Left hindlimb (tissue), 1 donor: ENCODE measurements around the gene ANO2.
A peak's percentile ranks its signal among the peaks of the same experiment; 100 is the strongest.
"Not testable (repeated sequence)": the region's sequence is repeated elsewhere in the genome, so short reads cannot be mapped to it uniquely, and the experiment has no call there.

Experiments
- DNase-seq: peaks from one replicate; pipeline ENCODE4 v3.0.0-alpha.2; 2018

Gene ANO2

GRCh38 chr12:5884285-5884684 is 60.8 kb downstream of the ANO2 start:
- DNase-seq: no peak

GRCh38 chr12:5882511-5883190 is 62.4 kb downstream of the ANO2 start:
- no peak for DNase-seq

GRCh38 chr12:5881666-5882065 is 63.4 kb downstream of the ANO2 start:
- DNase-seq: no peak

DNA sequence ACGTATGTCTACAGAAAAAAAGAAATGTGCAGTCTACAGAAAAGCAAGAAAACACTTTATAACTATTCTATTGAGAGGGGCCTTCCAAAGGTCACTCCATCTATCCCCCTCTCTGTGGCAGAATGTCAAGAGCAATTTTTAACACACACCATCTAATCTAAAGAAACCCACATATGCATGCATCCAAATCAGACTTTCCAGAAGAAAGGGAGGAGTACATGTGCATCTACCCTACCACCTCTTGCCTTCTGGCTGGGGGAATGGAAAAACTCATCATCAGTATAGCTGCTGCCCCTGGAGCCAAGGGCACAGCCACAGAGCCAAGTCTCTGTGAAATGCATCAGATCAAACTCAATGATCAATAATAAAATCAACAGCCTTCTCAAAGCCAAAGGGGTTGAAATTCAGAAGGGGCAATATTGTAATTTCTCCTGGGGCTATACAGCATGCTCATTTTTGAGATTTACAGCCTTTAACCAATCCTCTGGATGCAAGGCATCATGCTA is 63.9 kb downstream of the ANO2 start:
- DNase-seq: peak; percentile 51

DNA sequence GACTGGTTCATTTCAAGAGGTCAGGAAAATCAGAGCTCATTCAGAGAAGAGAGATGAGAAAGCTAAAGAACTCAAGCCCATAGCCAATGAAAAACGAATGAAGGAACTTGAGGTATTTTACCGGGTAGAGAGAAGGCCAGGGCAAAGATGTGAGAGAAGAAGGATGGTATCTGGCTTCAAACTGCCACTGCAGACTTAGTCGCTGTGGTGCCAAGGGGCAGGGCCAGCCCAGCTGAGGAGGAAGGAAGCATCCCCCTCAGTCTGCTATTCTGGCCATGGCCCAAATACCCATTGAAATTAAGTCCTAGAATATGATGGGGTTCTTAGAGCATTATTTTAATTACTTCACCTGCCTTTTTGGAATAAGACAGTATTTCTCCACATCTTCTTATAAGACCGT is 69.2 kb downstream of the ANO2 start:
- DNase-seq: no peak

GRCh38 chr12:5874514-5874913 is 70.5 kb downstream of the ANO2 start:
- DNase-seq: no peak

- DNase-seq: peak; percentile 45
Observed at GRCh38 chr12:5873281-5873919, 71.7 kb downstream of the ANO2 start.

- DNase-seq: no peak
Observed at GRCh38 chr12:5872745-5873144, 72.3 kb downstream of the ANO2 start.

DNA sequence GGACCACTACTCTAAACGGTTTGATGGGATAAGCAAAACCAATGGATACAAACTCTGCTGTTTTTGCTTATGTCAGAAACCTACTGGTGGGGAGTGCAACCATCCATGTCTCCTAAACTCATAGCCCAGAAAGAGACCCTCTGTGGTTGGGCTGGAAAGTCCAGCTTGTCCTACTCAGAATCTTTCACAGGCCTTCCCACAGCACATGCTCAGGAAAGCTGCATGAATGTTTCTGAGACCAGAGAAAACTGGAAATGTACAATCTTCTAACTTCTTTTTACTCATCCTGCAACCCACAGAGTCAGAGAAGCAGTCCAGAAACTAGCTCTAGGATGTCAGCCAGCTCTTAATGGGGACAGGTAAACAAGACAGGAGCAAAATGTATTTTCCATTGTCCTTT is 73.3 kb downstream of the ANO2 start:
- DNase-seq: no peak

- no peak for DNase-seq
Observed at GRCh38 chr12:5870183-5870582, 74.9 kb downstream of the ANO2 start.

DNA sequence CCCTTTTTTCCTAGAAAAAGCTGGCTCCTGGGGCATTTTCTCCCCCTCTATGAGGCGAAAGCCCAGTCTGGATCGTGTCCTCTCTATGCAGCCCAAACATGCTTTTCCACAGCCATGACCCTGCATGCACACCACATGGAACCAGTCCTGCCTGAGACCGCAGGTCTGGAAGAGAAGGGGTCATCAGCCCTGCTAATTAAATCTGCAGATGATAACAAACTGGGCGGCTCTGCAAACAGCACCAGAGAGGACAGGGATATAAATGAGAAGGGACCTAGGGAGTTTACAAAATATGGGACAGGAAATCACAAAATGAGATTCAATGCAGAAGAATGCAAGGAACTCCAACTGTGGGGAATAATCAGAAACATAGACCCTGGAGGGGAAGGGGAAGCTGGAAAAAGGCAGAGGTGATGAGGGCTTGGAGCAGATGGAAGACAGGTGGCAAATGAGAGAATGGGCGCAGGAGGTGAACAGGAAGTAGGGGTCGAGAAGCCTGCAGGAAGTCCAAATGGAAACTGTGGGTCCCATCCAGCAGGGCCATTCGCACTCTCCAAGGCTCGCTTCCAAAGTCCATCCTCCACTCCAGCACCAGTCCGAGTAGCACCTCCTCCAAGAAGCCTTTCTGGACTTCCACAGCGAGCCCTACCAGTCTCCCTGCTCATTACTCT is 76.3 kb downstream of the ANO2 start:
- no peak for DNase-seq

DNA sequence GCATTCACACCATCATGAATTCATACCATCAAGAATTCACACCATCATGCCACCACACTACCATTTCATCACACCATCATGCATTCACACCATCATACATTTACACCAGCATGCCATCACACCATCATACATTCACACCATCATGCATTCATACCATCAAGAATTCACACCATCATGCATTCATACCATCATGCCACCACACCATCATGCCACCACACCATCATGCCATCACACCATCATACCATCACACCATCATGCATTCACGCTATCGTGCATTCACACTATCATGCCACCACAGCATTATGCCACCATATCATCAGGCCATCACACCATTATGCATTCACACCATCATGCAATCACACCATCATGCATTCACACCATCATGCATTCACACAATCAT is 79.7 kb downstream of the ANO2 start:
- DNase-seq: no peak

GRCh38 chr12:5864972-5865371 is 80.1 kb downstream of the ANO2 start:
- DNase-seq: no peak

GRCh38 chr12:5864301-5864700 is 80.8 kb downstream of the ANO2 start:
- no peak for DNase-seq

GRCh38 chr12:5861416-5861815 is 83.6 kb downstream of the ANO2 start:
- DNase-seq: peak; percentile 40

DNA sequence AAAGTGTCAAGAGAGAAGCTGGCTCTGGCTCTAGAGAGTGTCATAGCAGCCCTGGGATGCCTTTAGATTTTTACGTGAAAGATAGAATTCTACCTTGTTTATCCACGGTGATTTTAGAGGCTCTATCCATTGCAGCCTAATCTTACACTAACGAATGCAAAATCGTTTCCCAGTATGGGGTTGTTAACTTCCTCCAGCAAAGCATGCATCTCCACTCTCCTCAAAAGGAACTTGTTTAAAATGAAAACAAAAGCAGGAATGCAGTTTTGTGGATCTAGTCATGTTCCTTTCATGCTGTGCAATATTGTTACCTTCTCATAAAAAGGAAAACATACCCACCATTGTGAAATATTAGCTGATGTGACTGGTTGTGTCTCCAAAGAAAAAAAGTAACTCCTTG is 88.4 kb downstream of the ANO2 start:
- DNase-seq: no peak

DNA sequence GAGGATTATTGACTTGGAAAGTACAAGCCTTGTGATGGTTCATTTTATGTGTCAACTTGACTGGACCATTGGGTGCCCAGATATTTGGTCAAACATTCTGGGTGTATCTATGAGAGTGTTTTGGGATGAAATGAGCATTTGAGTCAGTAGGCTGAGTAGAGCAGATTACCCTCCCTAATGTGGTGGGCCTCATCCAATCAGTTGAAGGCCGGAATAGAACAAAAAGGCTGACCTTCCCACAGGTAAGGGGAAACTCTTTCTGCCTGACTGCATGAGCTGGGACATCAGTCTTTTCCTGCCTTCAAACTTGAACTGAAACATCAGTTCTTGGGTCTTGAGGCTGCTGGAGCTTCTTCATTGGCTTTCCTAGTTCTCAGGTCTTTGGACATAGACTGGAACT is 98.1 kb downstream of the ANO2 start:
- no peak for DNase-seq

DNA sequence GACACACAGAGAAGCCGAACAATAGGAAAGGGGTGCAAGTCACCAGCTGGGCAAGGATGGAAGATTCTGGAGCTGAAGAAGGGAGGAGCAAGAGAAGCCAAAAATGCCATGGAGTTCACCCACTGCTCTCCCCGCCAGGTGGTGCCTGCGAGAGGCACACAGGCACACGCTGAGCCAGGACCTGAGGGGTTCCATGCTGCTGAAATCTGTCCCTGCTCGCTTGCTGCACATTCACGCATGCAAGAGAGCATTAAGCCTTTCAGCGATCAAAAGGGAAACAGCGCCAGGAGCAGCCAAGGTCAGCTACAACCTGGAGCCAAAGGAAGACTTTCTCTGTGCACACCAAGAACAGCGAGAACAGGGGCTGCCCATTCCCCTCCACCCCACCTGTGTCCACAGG is 104.1 kb downstream of the ANO2 start:
- DNase-seq: no peak

- DNase-seq: no peak
Observed at GRCh38 chr12:5830111-5830510, 114.9 kb downstream of the ANO2 start.

GRCh38 chr12:5827591-5827990 is 117.5 kb downstream of the ANO2 start:
- no peak for DNase-seq

GRCh38 chr12:5825761-5826160 is 119.3 kb downstream of the ANO2 start:
- not testable (repeated sequence) for DNase-seq

DNA sequence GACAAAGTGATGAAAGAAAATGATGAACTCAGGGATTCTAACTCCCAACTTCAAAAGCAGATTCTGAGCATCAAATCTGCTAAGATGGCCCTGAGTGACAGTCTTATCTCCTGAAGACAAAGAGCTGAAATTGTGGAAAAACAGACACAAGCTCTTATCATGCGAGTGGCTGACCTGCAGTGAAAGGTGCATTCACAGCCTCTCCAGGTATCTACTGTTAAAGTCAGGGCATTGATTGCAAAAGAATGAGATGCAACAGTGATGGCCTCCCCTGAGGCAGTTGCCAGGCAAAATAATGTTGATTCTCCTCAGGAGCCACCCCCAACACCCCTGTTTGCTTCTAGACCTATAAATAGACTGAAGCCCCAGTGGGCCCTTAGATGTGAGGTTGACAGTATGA is 126.2 kb downstream of the ANO2 start:
- not testable (repeated sequence) for DNase-seq

DNA sequence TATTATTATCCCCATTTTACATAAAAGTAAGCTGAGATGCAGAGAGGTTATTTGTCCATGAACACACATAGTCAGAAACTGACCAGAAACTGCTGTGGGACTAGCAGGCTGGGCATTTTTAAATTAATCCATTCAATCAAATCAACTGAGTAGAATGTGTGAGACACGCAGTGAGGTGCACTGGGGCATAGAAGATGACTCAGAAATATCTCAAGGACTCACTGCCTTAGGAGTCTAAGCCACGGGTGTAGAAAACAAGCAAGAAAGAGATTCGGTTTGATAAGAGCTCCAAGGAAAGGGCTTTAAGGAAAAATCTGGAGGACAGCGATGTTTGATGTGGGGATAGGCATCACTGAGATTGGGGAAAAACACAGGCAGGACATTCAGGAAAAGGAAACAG is 127.8 kb downstream of the ANO2 start:
- DNase-seq: no peak

DNA sequence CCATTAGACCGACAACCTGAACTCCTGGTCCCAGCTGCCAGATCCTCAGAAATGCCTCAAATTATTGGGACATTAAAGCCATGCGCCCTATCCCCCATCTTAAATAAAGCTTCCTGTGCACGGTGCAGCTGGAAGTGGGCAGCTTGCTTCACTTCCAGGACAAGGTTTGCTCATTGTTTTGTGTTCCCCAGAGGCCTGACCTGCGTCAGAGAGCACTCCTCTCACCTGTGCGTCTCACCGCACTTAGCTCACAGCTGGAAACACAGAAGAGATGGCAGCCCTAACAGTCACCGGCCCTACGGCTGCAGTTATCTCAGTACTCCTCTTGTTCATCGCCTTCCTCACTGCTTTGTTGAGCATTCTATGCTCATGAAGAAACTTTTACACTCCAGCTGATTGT is 135.5 kb downstream of the ANO2 start:
- DNase-seq: no peak
